NCI-H146 (cell line): Measurements from ENCODE around the gene CITED4.
A peak's percentile ranks its signal among the peaks of the same experiment; 100 is the strongest.

ENCODE experiments used
- DNase-seq: peaks from one replicate; lab custom pipeline; 2025; lab: John Stamatoyannopoulos, UW

CITED4 gene

GRCh38 chr1:40834968-40835545 lies 27.1 kb downstream of the CITED4 start:
- no peak for DNase-seq

- DNase-seq, result no peak
These were observed 28.2 kb downstream of the CITED4 start for GRCh38 chr1:40833979-40834378.

DNA sequence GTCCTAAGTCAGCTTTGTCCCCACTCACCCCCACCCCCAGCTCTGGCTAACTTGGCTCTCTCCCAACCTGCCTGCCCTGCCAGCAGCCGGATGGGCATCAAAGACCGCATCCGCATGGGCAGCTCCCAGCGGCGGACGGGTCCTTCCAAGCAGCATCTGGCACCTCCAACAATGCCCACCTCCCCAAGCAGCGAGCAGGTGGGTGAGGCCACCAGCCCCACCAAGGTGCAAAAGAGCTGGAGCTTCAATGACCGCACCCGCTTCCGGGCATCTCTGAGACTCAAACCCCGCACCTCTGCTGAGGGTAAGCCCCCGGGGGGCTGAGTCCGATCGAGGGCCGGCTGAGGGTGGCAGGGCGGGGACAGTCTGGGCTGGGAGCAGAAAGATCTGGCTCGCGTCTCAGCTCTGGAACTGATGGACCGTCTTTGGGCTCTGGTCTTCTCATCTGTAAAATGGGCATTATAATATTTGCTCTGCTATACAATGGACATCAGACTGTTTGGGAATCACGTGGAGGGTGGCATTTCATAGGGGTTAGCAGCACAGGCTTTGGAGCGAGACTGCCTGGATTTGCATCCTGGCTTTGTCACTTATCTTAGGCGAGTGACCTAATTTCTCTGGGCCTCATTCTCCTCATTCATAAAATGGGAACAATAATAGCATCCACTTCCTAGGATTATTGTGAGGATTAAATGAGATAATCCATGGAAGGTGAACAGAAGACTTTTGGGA lies 31.0 kb downstream of the CITED4 start:
- DNase-seq, result no peak

- DNase-seq, result no peak
These were observed 31.7 kb downstream of the CITED4 start for GRCh38 chr1:40830419-40830943.

DNA sequence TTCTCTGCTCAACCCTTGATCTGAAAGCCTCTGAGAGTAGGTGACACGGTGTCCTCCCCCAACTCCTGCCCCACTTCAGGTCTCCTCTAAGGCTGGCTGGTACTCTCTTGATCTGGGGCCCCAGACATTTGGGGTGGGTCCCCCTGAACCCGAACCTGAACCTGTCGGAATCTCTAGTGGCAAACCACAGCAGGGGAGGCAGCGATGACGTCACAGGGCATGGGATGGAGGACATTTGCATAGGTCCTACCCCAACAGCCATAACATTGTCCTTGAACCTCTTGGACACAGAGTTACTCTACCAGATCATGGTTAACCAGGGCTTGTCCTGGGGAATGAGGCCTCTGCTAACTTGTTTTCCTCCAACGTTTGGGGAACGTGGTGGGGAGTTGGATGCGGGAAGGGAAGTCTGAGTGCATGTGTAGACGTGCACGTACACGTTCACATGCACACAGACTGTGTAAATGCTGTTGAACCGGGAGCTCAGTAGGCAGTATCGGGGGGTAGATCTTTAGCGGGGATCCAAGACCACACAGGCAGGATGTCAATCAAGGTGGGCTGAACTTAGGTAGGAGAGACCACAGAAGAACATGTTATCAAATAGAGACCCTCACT lies 32.4 kb downstream of the CITED4 start:
- DNase-seq, result no peak

DNA sequence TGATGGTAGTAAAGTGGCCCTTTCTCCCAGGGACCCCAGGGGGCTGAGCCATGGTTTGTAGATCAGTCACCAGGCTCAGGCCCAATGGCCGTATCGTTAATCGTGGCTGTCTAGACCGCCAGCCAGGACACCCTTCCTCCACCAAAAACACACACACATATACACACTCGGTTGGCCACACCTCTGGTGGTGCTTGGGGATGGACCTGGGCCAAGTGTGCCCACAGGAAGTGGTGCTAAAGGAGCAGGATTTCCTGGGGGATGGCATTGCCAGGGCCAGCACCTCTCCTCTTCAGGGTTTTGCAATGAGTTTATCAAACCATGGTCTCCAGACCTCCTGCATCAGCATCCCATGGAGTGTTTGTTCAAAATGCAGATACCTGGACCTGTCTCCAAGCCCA lies 36.2 kb downstream of the CITED4 start:
- DNase-seq, result no peak

DNA sequence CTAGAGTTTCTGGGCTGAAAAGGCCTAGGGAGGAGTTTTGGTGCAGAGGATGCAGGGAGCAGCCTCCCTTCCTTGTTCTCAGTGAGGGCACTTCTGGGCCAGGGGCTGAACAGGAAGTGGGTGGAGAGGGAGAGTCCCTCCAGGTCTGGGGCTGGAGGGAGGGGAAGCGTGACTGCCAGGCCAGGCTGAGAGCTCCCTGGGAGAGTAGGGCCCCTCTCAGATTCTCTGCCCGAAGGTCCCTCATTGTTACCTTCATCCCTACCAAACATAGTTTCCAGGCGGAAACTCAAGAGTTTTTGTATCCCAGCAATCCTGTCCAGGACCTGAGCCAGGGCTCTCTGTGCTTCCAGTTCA lies 36.8 kb downstream of the CITED4 start:
- DNase-seq, result no peak

DNA sequence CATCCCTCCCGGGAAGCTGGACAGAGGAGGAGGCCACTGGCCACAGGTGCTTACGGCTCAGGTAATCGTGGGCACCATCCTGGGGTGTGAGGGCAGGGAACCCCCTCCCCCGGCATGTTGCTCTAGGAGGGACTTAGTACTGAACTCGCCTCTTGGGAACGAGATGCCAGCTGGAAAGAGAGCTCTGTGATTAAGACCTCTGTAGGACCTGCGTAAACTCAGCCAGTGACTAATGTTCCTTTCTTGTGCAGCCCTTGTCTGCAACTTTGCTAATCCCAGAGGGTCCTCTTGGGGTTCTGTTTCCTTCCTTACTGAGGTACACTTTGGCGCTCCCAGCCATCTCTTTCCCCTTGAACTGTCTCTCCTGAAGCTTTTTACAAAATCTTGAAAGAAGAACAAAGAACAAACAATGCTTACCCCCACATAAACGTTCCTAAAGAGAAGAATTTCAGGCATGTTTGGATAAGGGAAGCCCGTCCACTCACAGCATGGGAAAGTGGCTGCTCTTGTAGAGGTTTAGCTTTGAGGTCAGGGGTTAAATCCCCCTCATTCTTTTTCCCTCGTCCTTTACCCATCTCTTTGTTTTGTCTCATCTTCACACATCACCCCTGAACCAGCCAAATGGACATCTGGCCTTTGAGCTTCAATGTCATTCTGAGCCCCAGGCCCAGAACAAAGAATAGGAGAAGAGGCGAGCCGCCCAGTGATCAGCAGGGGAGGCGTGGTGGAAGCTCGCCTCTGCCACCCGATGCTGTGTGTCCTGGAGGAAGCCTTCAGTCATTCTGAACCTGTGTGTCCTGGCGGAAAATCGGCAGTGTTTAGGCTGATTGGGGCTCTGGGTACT lies 37.4 kb downstream of the CITED4 start:
- no peak for DNase-seq

DNA sequence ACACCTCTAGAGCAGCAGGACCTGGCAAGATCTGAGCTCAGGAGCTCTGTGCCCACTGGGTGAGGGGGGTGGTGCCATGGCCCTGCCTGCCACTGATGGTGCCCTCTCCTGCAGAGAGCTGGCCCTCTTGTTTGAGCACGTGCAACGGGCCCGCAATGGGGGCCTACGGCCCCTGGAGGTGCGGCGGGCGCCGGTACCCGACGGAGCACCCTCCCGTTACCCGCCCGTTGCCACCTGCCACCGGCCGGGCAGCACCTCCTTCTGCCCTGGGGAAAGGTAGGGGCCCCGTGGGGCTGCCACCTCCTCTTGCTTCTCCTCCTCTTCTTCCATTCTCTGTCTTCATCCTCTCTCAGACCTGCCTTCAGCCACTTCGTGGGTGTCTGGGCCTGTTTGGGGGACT lies 38.2 kb downstream of the CITED4 start:
- no peak for DNase-seq

DNA sequence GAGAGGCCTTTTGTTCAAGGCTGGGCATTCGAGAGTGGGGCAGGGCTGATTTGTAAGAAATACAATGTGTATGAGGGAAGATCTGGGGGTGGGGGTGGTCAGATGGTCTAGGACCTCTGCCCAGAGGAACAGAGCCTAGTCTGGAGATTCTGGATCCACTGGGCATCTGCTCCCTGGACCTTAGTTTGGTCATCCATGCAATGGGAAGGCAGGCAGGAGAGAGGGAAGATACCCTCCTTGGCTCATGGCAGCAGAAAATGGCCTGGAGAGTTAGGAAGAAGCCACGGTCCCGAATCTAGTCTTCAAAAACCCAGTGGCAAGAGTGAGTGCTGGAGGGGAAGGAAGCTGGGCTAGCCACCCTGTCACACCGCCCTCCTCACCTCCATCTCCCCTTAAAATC lies 38.8 kb downstream of the CITED4 start:
- no peak for DNase-seq

GRCh38 chr1:40822890-40823289 lies 39.3 kb downstream of the CITED4 start:
- no peak for DNase-seq

DNA sequence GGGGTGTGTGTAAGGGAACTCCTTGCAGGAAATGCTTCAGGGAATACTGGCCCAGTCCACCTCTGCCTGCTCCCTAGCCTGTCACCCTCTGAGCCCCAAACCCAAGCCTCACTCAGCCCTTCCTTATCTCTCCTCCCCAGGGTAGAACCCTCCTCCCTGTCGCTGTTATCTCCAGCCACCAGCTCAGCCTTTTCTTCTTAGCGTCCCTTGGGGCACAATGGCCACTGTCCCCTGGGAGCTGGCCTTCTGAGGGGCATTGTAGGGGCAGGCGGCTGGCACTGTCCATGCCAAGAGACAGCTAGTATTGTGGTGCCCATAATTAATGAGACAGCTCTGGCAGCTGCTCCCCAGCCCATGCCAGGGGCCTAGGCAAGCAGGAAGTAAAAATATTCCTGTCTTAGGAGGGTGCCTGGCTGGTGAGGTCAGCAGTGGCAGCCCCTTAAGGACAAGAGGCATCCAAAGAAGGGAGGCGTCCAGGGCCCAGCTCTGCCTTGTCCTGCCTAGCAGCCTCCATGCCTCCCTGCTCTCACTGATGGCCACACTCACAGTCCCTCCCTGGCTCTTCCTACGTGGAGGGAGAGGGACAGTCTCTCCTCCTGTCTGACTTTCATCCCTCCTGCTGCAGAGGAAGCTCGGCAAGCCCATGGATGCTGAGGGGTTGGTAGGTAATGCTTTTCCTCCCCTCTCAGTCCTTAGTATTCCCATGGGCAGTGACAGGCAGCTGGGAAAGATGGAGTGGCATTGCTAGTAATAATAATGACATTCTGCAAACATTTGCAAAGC lies 41.1 kb downstream of the CITED4 start:
- DNase-seq, result no peak

DNA sequence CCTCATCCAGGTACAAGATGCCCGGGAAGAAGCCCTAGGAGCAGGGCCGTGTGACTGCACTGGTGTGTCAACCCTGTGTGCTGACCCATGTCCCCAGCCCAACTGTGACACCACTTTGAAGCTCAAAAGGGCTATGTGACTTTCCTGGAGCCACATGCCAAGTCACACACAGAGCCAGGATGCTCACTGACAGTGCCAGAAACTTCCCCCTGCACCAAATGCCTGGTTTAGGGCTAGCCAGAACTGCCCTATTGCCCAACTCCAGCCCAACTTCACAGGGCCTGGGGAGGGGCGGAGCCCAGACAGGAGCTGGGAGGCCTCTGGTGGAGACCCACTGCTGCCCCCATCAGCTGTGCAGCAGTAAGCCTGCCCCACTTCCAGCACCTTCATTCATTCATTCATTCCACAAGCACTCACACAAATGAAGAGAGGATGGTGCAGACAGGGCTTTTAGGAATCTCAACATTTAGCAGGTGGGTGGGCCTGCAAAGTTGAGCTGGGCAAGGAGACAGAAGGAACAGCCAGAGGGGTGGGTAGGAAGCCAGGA lies 41.8 kb downstream of the CITED4 start:
- DNase-seq, result no peak

- DNase-seq, result no peak
These were observed 43.1 kb downstream of the CITED4 start for GRCh38 chr1:40819101-40819500.

DNA sequence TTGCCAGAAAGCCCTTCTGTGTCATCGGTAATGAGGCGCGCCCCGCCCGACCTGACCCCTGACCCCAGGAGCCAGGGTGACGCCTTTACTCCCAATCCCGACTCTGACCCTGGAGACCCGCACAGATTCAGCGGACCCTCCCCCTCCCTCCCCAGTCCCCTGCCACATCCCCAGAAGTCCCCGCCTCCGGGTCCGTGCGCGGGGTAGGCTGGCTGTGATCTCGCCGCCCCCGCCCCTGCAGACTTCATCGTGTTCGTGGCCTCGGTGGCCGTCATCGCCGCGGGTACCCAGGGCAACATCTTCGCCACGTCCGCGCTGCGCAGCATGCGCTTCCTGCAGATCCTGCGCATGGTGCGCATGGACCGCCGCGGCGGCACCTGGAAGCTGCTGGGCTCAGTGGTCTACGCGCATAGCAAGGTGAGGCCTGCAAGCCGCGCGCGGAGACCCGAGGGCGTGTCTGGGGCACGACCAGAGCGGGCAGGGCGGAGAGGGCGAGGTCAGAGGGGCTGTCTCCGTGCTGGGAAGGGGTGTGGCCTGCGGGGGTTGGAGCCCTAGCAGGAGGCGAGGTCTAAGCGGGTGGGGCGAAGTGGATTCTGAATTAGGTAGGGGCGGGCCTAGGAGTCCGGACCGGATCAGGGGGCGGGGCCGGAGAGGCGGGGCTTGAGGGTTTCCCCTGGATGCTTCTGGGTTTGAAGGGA lies 43.8 kb downstream of the CITED4 start:
- peak; percentile 74 for DNase-seq

- no peak for DNase-seq
These were observed 44.3 kb downstream of the CITED4 start for GRCh38 chr1:40817791-40818263.

GRCh38 chr1:40815420-40815819 lies 46.7 kb downstream of the CITED4 start:
- DNase-seq, result no peak
